Astrocyte of the spinal cord (primary cell): Measurements from ENCODE around the gene TNFRSF14.
A peak's percentile ranks its signal among the peaks of the same experiment; 100 is the strongest.

ENCODE experiments used
- DNase-seq: peaks from one replicate; pipeline ENCODE4 v3.0.0; 2011; ENCODE audit warnings: low read depth, low spot score
- H3K4me3 ChIP-seq: 2 replicates; pipeline ENCODE4 v1.5.1; 2011; ENCODE audit warnings: low read depth, mild to moderate bottlenecking, low read length, moderate library complexity
- CTCF ChIP-seq: IDR thresholded peaks from 2 replicates; pipeline ENCODE4 v1.5.1; 2012; ENCODE audit warnings: low read depth, mild to moderate bottlenecking, low read length, inconsistent platforms
- in situ Hi-C: cut with HindIII; loops from 2 replicates; pipeline ENCODE4 v1.10.0; 2017; ENCODE audit warnings: low sequenced_read_pairs

The TNFRSF14 gene

GRCh38 chr1:2584686-2585317 lies 28.6 kb downstream of the TNFRSF14 start:
- peak overlapping the region; percentile 77 for H3K4me3 ChIP-seq
- in situ Hi-C loops = no loop called here
- no peak for DNase-seq
- no peak for TF ChIP-seq CTCF

GRCh38 chr1:2585318-2586092 lies 29.3 kb downstream of the TNFRSF14 start:
- no peak for TF ChIP-seq CTCF
- peak overlapping the region; percentile 77 for H3K4me3 ChIP-seq
- in situ Hi-C loops = no loop called here
- DNase-seq = peak; percentile 29

- DNase-seq = peak; percentile 99
- in situ Hi-C loops = no loop called here
- TF ChIP-seq CTCF = no peak
- peak within 1 kb of the TSS; percentile 77 for H3K4me3 ChIP-seq
Measured at GRCh38 chr1:2586154-2587070, 30.2 kb downstream of the TNFRSF14 start, which contains the start of gene PRXL2B. TSS of gene PRXL2B (plus strand) at chr1:2586777. CDS start at chr1:2586886, 109 bp downstream.

GRCh38 chr1:2587071-2587859 lies 31.1 kb downstream of the TNFRSF14 start:
- TF ChIP-seq CTCF = no peak
- peak; percentile 15 for DNase-seq
- H3K4me3 ChIP-seq = peak overlapping the region; percentile 61
- in situ Hi-C loops = no loop called here

GRCh38 chr1:2587860-2588571 lies 31.8 kb downstream of the TNFRSF14 start:
- peak overlapping the region; percentile 61 for H3K4me3 ChIP-seq
- in situ Hi-C loops = no loop called here
- DNase-seq = no peak
- TF ChIP-seq CTCF = no peak
